ENCODE measurements around the gene HLA-B.

- TF ChIP-seq CTCF (tag by site-specific recombination; IDR thresholded peaks at IDR 0.05), result no peak
- TF ChIP-seq ZNF423 (tag by site-specific recombination; IDR thresholded peaks at IDR 0.05), result no peak
- no peak for TF ChIP-seq ZNF571 (tag by site-specific recombination; IDR thresholded peaks at IDR 0.05)
- TF ChIP-seq REST (tag by site-specific recombination; IDR thresholded peaks at IDR 0.05), result peak; percentile 57; the same call in 1 of the 2 replicates
- TF ChIP-seq ZNF274 (IDR thresholded peaks at IDR 0.05; ENCODE audit: low read length), result no peak
- no peak for TF ChIP-seq ZNF274 (tag by site-specific recombination; IDR thresholded peaks at IDR 0.05; ENCODE audit: borderline replicate concordance)
- no peak for TF ChIP-seq PATZ1 (tag by site-specific recombination; IDR thresholded peaks at IDR 0.05)
- no peak for TF ChIP-seq ZNF302 (tag by site-specific recombination; IDR thresholded peaks at IDR 0.05; ENCODE audit: low read depth)
- TF ChIP-seq ZNF529 (tag by site-specific recombination; IDR thresholded peaks at IDR 0.05; ENCODE audit: insufficient replicate concordance), result no peak
- no peak for TF ChIP-seq ZNF24 (tag by site-specific recombination; IDR thresholded peaks at IDR 0.05)
- TF ChIP-seq ZNF404 (tag by site-specific recombination; IDR thresholded peaks at IDR 0.05), result peak; percentile 85
- TF ChIP-seq ZNF121 (tag by site-specific recombination; IDR thresholded peaks at IDR 0.05), result no peak
- no peak for TF ChIP-seq ZBTB20 (tag by site-specific recombination; IDR thresholded peaks at IDR 0.05)
- no peak for TF ChIP-seq ZNF48 (tag by site-specific recombination; IDR thresholded peaks at IDR 0.05)
Measured at GRCh38 chr6:31321005-31321707, 35.8 kb downstream of the HLA-B start.

Measured in HEK293 (cell line).